GM21529 (cell line): ENCODE data around the gene BCLAF3.
A peak's percentile ranks its signal among the peaks of the same experiment; 100 is the strongest.

Experiments
- ATAC-seq: cut with Tn5 transposase; IDR thresholded peaks from one replicate; pipeline ENCODE4 v1.9.1; 2021; ENCODE audit not compliant: unreplicated experiment

The BCLAF3 gene

GRCh38 chrX:19990556-19991349, at the start of gene BCLAF3:
Gene BCLAF3 (minus strand): TSS chrX:19991061. CDS start chrX:19970264, 20,797 bp downstream.
- peak; percentile 91 for ATAC-seq

- no peak for ATAC-seq
Measured at GRCh38 chrX:20038966-20039365, 48.1 kb upstream of the BCLAF3 start.

GRCh38 chrX:20037186-20037585, 46.3 kb upstream of the BCLAF3 start:
- no peak for ATAC-seq

GRCh38 chrX:20032201-20032600, 41.3 kb upstream of the BCLAF3 start:
- ATAC-seq = no peak

GRCh38 chrX:20029728-20030127, 38.9 kb upstream of the BCLAF3 start:
- ATAC-seq = no peak

- no peak for ATAC-seq
Measured at GRCh38 chrX:20028588-20028987, 37.7 kb upstream of the BCLAF3 start.

GRCh38 chrX:20026278-20026677, 35.4 kb upstream of the BCLAF3 start:
- ATAC-seq = no peak

- ATAC-seq = no peak
Measured at GRCh38 chrX:20019672-20020365, 29.0 kb upstream of the BCLAF3 start.

- ATAC-seq = no peak
Measured at GRCh38 chrX:20016616-20016945, 25.7 kb upstream of the BCLAF3 start.

GRCh38 chrX:20015945-20016615, 25.2 kb upstream of the BCLAF3 start:
- ATAC-seq = no peak

- ATAC-seq = no peak
Measured at GRCh38 chrX:20015422-20015821, 24.6 kb upstream of the BCLAF3 start.

GRCh38 chrX:20011608-20012007, 20.7 kb upstream of the BCLAF3 start:
- ATAC-seq = no peak

GRCh38 chrX:20007962-20008622, 17.2 kb upstream of the BCLAF3 start:
- ATAC-seq = no peak

- ATAC-seq = no peak
Measured at GRCh38 chrX:20005883-20006282, 15.0 kb upstream of the BCLAF3 start.

- no peak for ATAC-seq
Measured at GRCh38 chrX:20001588-20001987, 10.7 kb upstream of the BCLAF3 start.

- ATAC-seq = no peak
Measured at GRCh38 chrX:19991350-19991718, 473 bp upstream of the BCLAF3 start.

- peak; percentile 28 for ATAC-seq
Measured at GRCh38 chrX:19990151-19990555, 708 bp downstream of the BCLAF3 start.

GRCh38 chrX:19987856-19988255, 3.0 kb downstream of the BCLAF3 start:
- no peak for ATAC-seq

- no peak for ATAC-seq
Measured at GRCh38 chrX:19986531-19986930, 4.3 kb downstream of the BCLAF3 start.

- no peak for ATAC-seq
Measured at GRCh38 chrX:19981947-19982346, 8.9 kb downstream of the BCLAF3 start.

- ATAC-seq = no peak
Measured at GRCh38 chrX:19975845-19976244, 15.0 kb downstream of the BCLAF3 start.

GRCh38 chrX:19972984-19973383, 17.9 kb downstream of the BCLAF3 start:
- no peak for ATAC-seq
